Smooth muscle cell (in vitro differentiated cells): Measurements from ENCODE around the gene VMA21. TPM values are rescaled to one million over a fixed set of nuclear protein-coding genes. Genes with fewer than 3 reads are reported as not detected.

Experiments used
- DNase-seq: peaks from one replicate; lab custom pipeline; 2025; ENCODE audit not compliant: unreplicated experiment; lab: John Stamatoyannopoulos, UW
- H2AFZ ChIP-seq: fragments of 200-600 bp; sonication (generic); 2 replicates; pipeline ENCODE4 v1.6.0; 2016; ENCODE audit warnings: antibody characterized with exemption, low read depth, mild to moderate bottlenecking
- H3F3A ChIP-seq: fragments of 200-600 bp; sonication (generic); 2 replicates; pipeline ENCODE4 v1.6.0; 2017; ENCODE audit warnings: antibody characterized with exemption, low read depth
- H3K27ac ChIP-seq: fragments of 200-600 bp; sonication (generic); 2 replicates; pipeline ENCODE4 v1.5.1; 2016; ENCODE audit warnings: low read depth, mild to moderate bottlenecking
- H3K27me3 ChIP-seq: fragments of 200-600 bp; sonication (generic); 2 replicates; pipeline ENCODE4 v1.6.1; 2016; ENCODE audit warnings: low read depth, mild to moderate bottlenecking
- H3K36me3 ChIP-seq: fragments of 200-600 bp; sonication (generic); 2 replicates; pipeline ENCODE4 v1.5.1; 2016; ENCODE audit warnings: low read depth
- H3K4me1 ChIP-seq: fragments of 200-600 bp; sonication (generic); 2 replicates; pipeline ENCODE4 v1.5.1; 2016; ENCODE audit warnings: low read depth
- H3K4me2 ChIP-seq: fragments of 200-600 bp; sonication (generic); 2 replicates; pipeline ENCODE4 v1.6.0; 2016; ENCODE audit warnings: mild to moderate bottlenecking
- H3K4me3 ChIP-seq: fragments of 200-600 bp; sonication (generic); 2 replicates; pipeline ENCODE4 v1.5.1; 2016; ENCODE audit warnings: mild to moderate bottlenecking
- H3K79me2 ChIP-seq: fragments of 200-600 bp; sonication (generic); 2 replicates; pipeline ENCODE4 v1.6.0; 2016; ENCODE audit warnings: low read depth, mild to moderate bottlenecking
- H3K9ac ChIP-seq: fragments of 200-600 bp; sonication (generic); 2 replicates; pipeline ENCODE4 v1.6.0; 2016; ENCODE audit warnings: low read depth
- H3K9me3 ChIP-seq: fragments of 200-600 bp; sonication (generic); replicated peaks from 2 replicates; pipeline ENCODE4 v1.5.1; 2016; ENCODE audit warnings: low read depth
- H4K20me1 ChIP-seq: fragments of 200-600 bp; sonication (generic); 2 replicates; pipeline ENCODE4 v1.6.0; 2016; ENCODE audit warnings: low read depth
- WGBS: methylation state at CpG from one replicate; pipeline ENCODE4 v1.1.7; 2016; ENCODE audit warnings: low lambda C conversion rate; 5-methylcytosine and 5-hydroxymethylcytosine counted together
- polyA plus RNA-seq: library from polyadenylated mRNA; unstranded; fragments of >200 nt; fragmentation: Nextera tagmentation; extraction: Ambion mirVana; gene quantifications from 2 replicates; pipeline ENCODE4 v1.2.1, GENCODE V29; 2016
- total RNA-seq: library from RNA; depleted of rRNA; stranded (reverse); fragments of >200 nt; gene quantifications from 2 replicates; pipeline ENCODE4 v1.2.3, GENCODE V29; 2014
- TF ChIP-seq, protein P1 (sequence below): fragments of 200-600 bp; sonication (generic); IDR thresholded peaks from 2 replicates; pipeline ENCODE4 v1.5.1; 2017; ENCODE audit warnings: borderline replicate concordance, mild to moderate bottlenecking, antibody characterized with exemption; ENCODE audit not compliant: insufficient read depth, poor library complexity, severe bottlenecking

Gene VMA21
- total and polyA plus RNA-seq, 2 experiments from 2014 or later = 19.9 to 31.9 TPM

DNA sequence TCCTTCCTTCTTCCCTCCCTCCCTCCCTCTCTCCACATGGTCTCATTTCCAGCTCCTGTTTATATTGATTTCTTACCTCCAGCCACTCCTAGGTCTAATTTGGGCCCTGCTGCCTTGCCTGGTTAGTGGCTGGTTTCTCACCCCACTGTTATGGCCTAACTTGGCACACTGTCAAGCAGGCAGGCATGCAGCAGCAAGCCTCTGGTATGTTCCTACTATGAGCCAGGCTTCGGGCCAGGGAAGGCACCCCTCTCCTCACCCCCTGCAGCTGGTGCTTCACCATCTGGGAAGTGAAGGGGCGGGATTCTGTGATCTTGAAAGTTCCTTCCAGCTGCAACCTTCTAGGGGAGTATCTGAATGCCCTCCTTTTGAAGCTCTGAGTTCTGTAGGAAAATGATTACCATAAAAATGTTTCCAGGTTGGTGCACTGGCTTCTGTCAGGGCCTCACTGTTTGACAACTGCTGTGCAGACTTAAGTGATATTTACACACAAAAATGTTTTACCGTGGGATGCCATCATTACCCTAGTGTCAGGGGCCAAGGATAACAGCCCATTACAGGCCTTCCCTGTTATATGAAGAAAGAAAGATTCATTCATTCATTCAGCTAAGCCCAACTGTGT is 10.1 kb upstream of the VMA21 start:
- 53% methylated on average over 3 of the region's 3 CpGs for WGBS
- no peaks in the 10 kb centered on the region for H4K20me1 ChIP-seq
- no peaks in the 10 kb centered on the region for H3K27me3 ChIP-seq
- H3K4me1 ChIP-seq = no peaks in the 10 kb centered on the region
- no peak for DNase-seq
- H3K9ac ChIP-seq = no peak overlapping the region
- no peak overlapping the region for H3K4me3 ChIP-seq
- no peaks in the 10 kb centered on the region for H3K9me3 ChIP-seq
- no peak overlapping the region for H3K4me2 ChIP-seq
- TF ChIP-seq, protein P1, sequence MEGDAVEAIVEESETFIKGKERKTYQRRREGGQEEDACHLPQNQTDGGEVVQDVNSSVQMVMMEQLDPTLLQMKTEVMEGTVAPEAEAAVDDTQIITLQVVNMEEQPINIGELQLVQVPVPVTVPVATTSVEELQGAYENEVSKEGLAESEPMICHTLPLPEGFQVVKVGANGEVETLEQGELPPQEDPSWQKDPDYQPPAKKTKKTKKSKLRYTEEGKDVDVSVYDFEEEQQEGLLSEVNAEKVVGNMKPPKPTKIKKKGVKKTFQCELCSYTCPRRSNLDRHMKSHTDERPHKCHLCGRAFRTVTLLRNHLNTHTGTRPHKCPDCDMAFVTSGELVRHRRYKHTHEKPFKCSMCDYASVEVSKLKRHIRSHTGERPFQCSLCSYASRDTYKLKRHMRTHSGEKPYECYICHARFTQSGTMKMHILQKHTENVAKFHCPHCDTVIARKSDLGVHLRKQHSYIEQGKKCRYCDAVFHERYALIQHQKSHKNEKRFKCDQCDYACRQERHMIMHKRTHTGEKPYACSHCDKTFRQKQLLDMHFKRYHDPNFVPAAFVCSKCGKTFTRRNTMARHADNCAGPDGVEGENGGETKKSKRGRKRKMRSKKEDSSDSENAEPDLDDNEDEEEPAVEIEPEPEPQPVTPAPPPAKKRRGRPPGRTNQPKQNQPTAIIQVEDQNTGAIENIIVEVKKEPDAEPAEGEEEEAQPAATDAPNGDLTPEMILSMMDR = no peak
- no peaks in the 10 kb centered on the region for H3K79me2 ChIP-seq
- H3K27ac ChIP-seq = no peak overlapping the region
- no peak overlapping the region for H2AFZ ChIP-seq
- no peaks in the 10 kb centered on the region for H3F3A ChIP-seq
- H3K36me3 ChIP-seq = no peaks in the 10 kb centered on the region

- TF ChIP-seq, protein P1 = no peak
- WGBS = 90% methylated on average over 18 of the region's 22 CpGs
These were observed 5.3 kb upstream of the VMA21 start for GRCh38 chrX:151391722-151392121.

DNA sequence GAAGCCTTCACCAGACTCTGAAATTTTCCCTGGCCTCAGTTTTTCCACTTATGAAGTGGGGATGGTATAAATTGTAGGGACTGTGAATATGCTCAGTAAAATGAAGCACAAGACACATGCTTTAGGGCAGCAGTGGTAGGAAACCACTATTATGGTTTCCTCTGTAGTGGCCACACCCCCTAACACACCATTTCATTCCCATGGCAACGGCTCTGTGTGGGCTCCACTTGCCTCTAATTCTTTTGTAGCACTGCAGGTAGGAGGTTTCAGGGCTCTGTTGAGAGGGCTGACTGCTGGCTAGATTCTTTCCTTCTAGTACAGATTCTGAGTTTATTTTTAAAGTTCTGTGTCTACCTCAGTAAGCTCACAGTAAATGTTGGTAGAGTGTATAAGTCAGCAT is 3.5 kb upstream of the VMA21 start:
- Histone ChIP-seq H3K27me3 (no peaks in the 10 kb centered on the region), H3K4me3 (no peak overlapping the region), H3F3A (no peaks in the 10 kb centered on the region), H3K27ac (no peak overlapping the region), H3K79me2 (peaks cover 14% of the 10 kb centered on the region), H3K4me1 (peaks cover 3% of the 10 kb centered on the region), H3K9ac (no peak overlapping the region), H2AFZ (no peak overlapping the region), H4K20me1 (no peaks in the 10 kb centered on the region), H3K36me3 (no peaks in the 10 kb centered on the region), H3K9me3 (no peaks in the 10 kb centered on the region), H3K4me2 (no peak overlapping the region)
- 72% methylated on average over 1 of the region's 1 CpG for WGBS
- no peak for DNase-seq
- TF ChIP-seq, protein P1 = no peak

More at GRCh38 chrX:151391722-151392121, 5.3 kb upstream of the VMA21 start:
- Histone ChIP-seq H4K20me1 (no peaks in the 10 kb centered on the region), H3K27ac (no peak overlapping the region), H3K9ac (no peak overlapping the region), H3K9me3 (no peaks in the 10 kb centered on the region), H3K4me1 (no peaks in the 10 kb centered on the region), H3K4me2 (no peak overlapping the region), H3K27me3 (no peaks in the 10 kb centered on the region), H3F3A (no peaks in the 10 kb centered on the region), H3K4me3 (no peak overlapping the region), H2AFZ (no peak overlapping the region), H3K79me2 (no peaks in the 10 kb centered on the region), H3K36me3 (no peaks in the 10 kb centered on the region)
- DNase-seq = no peak
